ENCODE measurements around the gene ATP5ME.

DNA sequence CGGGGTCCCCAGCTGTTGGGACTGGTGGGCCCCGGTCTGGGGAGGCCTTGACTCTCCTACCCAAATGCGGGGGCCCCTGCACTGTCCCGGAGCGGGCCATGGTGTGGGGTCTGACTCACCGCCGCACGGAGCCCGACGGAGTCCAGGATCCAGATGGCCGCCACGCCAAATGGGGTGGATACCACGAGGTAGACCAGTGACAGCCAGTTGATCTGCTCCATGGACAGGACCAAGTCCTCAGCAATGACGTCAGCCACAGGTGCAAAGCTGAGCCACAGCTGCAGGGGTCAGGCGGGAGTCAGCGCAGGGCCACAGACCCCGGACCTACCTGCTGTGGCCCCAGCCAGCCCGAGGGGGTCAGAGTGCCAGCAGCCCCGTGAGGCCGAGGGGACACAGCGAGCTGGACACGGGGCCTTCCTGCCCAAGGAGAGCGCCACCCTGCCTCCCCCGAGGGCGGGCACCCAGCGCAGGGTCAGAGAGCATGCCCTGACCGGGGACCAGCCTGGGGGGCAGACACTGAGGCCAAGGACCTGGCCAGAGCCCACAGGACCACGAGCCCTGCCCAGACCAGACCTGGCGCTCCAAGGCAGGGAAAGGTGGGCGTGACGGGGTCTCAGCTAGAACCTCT is 12.5 kb upstream of the ATP5ME start:
- TF ChIP-seq, protein P1, sequence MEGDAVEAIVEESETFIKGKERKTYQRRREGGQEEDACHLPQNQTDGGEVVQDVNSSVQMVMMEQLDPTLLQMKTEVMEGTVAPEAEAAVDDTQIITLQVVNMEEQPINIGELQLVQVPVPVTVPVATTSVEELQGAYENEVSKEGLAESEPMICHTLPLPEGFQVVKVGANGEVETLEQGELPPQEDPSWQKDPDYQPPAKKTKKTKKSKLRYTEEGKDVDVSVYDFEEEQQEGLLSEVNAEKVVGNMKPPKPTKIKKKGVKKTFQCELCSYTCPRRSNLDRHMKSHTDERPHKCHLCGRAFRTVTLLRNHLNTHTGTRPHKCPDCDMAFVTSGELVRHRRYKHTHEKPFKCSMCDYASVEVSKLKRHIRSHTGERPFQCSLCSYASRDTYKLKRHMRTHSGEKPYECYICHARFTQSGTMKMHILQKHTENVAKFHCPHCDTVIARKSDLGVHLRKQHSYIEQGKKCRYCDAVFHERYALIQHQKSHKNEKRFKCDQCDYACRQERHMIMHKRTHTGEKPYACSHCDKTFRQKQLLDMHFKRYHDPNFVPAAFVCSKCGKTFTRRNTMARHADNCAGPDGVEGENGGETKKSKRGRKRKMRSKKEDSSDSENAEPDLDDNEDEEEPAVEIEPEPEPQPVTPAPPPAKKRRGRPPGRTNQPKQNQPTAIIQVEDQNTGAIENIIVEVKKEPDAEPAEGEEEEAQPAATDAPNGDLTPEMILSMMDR (IDR thresholded peaks at IDR 0.05): no peak
- no peak for TF ChIP-seq POLR2A (IDR thresholded peaks at IDR 0.05)

Measured in right lobe of liver (tissue), 4 donors.